Right lobe of liver (tissue), 4 donors: ENCODE data around the gene EVA1C.

ENCODE experiments used
- CTCF ChIP-seq, 4 donors: fragments of 200-600 bp in 3 of 4; fragments of 450-650 bp in 1 of 4; IDR thresholded peaks; one replicate each; pipeline versions ENCODE4 v1.5.1 to v1.8.0; 2016 to 2022; ENCODE audit warnings: antibody characterized with exemption in 4 of 4, mild to moderate bottlenecking in 2 of 4
- POLR2A ChIP-seq: fragments of 450-650 bp; IDR thresholded peaks from one replicate; pipeline ENCODE4 v1.6.1; 2017; ENCODE audit warnings: antibody characterized with exemption, mild to moderate bottlenecking
- donor health status: DM: no; HTN: no; CAD: no.
- donor health status: DM: no; HTN: no; CAD: no.
- donor health status: DM: no; HTN: yes; CAD: no.

- TF ChIP-seq CTCF (IDR thresholded peaks at IDR 0.05), result no peak
- TF ChIP-seq POLR2A, result no peak
Measured at GRCh38 chr21:32554832-32555638, 142.5 kb downstream of the EVA1C start.
